GM19240 (cell line): ENCODE results near the gene YWHAH.

ENCODE experiments used
- DNase-seq: peaks from one replicate; pipeline ENCODE4 v3.0.0; 2011; ENCODE audit warnings: low spot score; ENCODE audit not compliant: insufficient read length

Gene YWHAH

GRCh38 chr22:31943978-31944699 lies at the start of gene YWHAH:
Gene YWHAH, plus strand, starts transcription at chr22:31944535. Its CDS starts 199 bp downstream, at chr22:31944734.
- DNase-seq = peak; percentile 81

- DNase-seq = no peak
Measured at GRCh38 chr22:31895411-31896123, 48.8 kb upstream of the YWHAH start.

- DNase-seq = no peak
Measured at GRCh38 chr22:31896472-31896871, 47.9 kb upstream of the YWHAH start.

- no peak for DNase-seq
Measured at GRCh38 chr22:31897842-31898805, 46.2 kb upstream of the YWHAH start.

GRCh38 chr22:31898926-31899325 lies 45.4 kb upstream of the YWHAH start:
- no peak for DNase-seq

GRCh38 chr22:31899669-31900068 lies 44.7 kb upstream of the YWHAH start:
- no peak for DNase-seq

- no peak for DNase-seq
Measured at GRCh38 chr22:31901388-31902137, 42.8 kb upstream of the YWHAH start.

- DNase-seq = no peak
Measured at GRCh38 chr22:31904651-31905050, 39.7 kb upstream of the YWHAH start.

GRCh38 chr22:31905356-31905755 lies 39.0 kb upstream of the YWHAH start:
- no peak for DNase-seq

GRCh38 chr22:31906086-31906485 lies 38.2 kb upstream of the YWHAH start:
- DNase-seq = no peak

GRCh38 chr22:31906569-31906968 lies 37.8 kb upstream of the YWHAH start:
- no peak for DNase-seq

GRCh38 chr22:31909977-31910376 lies 34.4 kb upstream of the YWHAH start:
- DNase-seq = no peak

- no peak for DNase-seq
Measured at GRCh38 chr22:31911565-31912406, 32.5 kb upstream of the YWHAH start.

- DNase-seq = no peak
Measured at GRCh38 chr22:31912407-31912743, 32.0 kb upstream of the YWHAH start.

- DNase-seq = no peak
Measured at GRCh38 chr22:31915586-31915985, 28.7 kb upstream of the YWHAH start.

- peak; percentile 22 for DNase-seq
Measured at GRCh38 chr22:31917227-31917921, 27.0 kb upstream of the YWHAH start.

GRCh38 chr22:31919730-31920129 lies 24.6 kb upstream of the YWHAH start:
- no peak for DNase-seq

GRCh38 chr22:31920306-31920705 lies 24.0 kb upstream of the YWHAH start:
- no peak for DNase-seq

GRCh38 chr22:31921106-31921505 lies 23.2 kb upstream of the YWHAH start:
- no peak for DNase-seq

GRCh38 chr22:31922534-31922933 lies 21.8 kb upstream of the YWHAH start:
- no peak for DNase-seq
